Body of pancreas (tissue), 4 donors: ENCODE data around the gene NMRK2.

Experiments
- POLR2A ChIP-seq, 3 donors: fragments of 450-650 bp; IDR thresholded peaks; one replicate each; pipeline ENCODE4 v1.6.1; 2016; ENCODE audit warnings: antibody characterized with exemption in 3 of 3, mild to moderate bottlenecking in 2 of 3
- TF ChIP-seq, protein P1 (sequence below), 7 experiments: fragments of 450-650 bp in 4 of 7; fragments of 200-600 bp in 3 of 7; sonication (generic) in 3 of 7; IDR thresholded peaks; one replicate each; pipeline ENCODE4 v1.5.1; 2016 to 2019; ENCODE audit warnings: antibody characterized with exemption in 7 of 7

DNA sequence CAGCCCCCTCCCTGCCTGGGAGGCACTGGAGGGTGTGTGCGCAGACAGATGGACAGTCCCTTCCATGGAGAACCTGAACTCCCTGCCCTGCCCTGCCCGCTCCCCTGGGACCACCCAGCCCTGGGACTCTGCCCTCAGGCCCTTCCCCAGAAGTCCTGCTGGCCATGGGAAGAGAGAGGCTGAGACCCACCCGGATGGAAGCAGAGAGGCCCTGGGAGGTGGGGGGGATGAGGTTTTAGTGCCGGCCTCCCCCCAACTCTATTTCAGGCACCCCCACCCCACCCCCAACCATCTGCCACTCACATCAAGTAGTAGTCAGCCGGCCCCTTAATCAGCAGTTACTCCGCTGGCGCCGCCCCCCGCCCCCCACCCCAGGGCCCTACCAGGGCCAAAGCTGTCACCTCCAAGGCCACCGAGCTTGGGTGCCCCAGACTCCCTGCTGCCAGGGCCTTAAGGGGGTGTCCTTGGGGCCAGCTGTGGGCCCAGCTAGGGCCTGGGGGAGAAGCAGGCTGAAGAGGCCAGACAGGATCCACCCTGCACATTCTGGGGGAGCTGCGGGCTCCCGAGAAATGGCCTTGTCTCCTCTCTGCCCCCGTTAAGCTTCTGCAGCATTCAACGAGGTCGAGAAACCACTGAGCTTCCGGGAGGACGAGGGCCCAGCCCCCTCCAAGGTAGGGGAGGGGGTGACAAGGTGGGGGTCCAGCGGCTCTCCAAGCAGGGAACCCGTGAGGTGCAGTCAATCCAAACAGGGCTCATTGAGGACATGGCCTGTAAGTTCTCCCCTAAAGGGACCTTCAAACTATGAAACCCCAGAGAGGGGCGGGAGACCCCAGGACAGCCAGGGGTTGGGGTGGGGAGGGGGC, 17.4 kb downstream of the NMRK2 start:
- no peak for TF ChIP-seq POLR2A (IDR thresholded peaks at IDR 0.05)
- TF ChIP-seq, protein P1, sequence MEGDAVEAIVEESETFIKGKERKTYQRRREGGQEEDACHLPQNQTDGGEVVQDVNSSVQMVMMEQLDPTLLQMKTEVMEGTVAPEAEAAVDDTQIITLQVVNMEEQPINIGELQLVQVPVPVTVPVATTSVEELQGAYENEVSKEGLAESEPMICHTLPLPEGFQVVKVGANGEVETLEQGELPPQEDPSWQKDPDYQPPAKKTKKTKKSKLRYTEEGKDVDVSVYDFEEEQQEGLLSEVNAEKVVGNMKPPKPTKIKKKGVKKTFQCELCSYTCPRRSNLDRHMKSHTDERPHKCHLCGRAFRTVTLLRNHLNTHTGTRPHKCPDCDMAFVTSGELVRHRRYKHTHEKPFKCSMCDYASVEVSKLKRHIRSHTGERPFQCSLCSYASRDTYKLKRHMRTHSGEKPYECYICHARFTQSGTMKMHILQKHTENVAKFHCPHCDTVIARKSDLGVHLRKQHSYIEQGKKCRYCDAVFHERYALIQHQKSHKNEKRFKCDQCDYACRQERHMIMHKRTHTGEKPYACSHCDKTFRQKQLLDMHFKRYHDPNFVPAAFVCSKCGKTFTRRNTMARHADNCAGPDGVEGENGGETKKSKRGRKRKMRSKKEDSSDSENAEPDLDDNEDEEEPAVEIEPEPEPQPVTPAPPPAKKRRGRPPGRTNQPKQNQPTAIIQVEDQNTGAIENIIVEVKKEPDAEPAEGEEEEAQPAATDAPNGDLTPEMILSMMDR (IDR thresholded peaks at IDR 0.05): no peak
